Body of pancreas (tissue), 4 donors: ENCODE measurements around the gene ANKRD44. TPM values are rescaled to one million over a fixed set of nuclear protein-coding genes. Genes with fewer than 3 reads are reported as not detected.

Experiments used
- ATAC-seq: fragments of 150-250 bp; one replicate; pipeline ENCODE4 v1.9.1; 2016
- DNase-seq, 4 donors: peaks; one replicate each; pipeline ENCODE4 v3.0.0-alpha.2; 2019
- H3K27ac ChIP-seq, 4 donors: fragments of 200-600 bp; sonication (generic); 1 replicate in 3 of 4; 2 replicates in 1 of 4; pipeline versions ENCODE4 v1.5.1 to v1.6.1; 2016 to 2019; ENCODE audit warnings: mild to moderate bottlenecking in 1 of 4, mixed read lengths in 1 of 4, moderate library complexity in 1 of 4
- H3K27me3 ChIP-seq, 2 donors: fragments of 200-600 bp; sonication (generic); one replicate each; pipeline ENCODE4 v1.6.0; 2016; ENCODE audit warnings: mild to moderate bottlenecking in 1 of 2
- H3K36me3 ChIP-seq, 2 donors: fragments of 200-600 bp; sonication (generic); replicated peaks in 1 of 2; 2 replicates each; pipeline ENCODE4 v1.5.1; 2016; ENCODE audit warnings: low read depth in 2 of 2; ENCODE audit not compliant: insufficient read depth in 1 of 2
- H3K4me1 ChIP-seq: fragments of 200-600 bp; sonication (generic); one replicate; pipeline ENCODE4 v1.6.0; 2016
- H3K4me3 ChIP-seq, 2 donors: fragments of 200-600 bp; sonication (generic); 1 replicate in 1 of 2; 2 replicates in 1 of 2; pipeline ENCODE4 v1.5.1; 2016 to 2019
- H3K9me3 ChIP-seq, 3 donors: fragments of 200-600 bp; sonication (generic); 1 replicate in 2 of 3; 2 replicates in 1 of 3; pipeline ENCODE4 v1.5.1; 2016
- CTCF ChIP-seq, 7 experiments: fragments of 450-650 bp in 4 of 7; fragments of 200-600 bp in 3 of 7; sonication (generic) in 3 of 7; IDR thresholded peaks; one replicate each; pipeline ENCODE4 v1.5.1; 2016 to 2019; ENCODE audit warnings: antibody characterized with exemption in 7 of 7
- POLR2A ChIP-seq, 3 donors: fragments of 450-650 bp; IDR thresholded peaks; one replicate each; pipeline ENCODE4 v1.6.1; 2016; ENCODE audit warnings: antibody characterized with exemption in 3 of 3, mild to moderate bottlenecking in 2 of 3
- WGBS, 2 donors: methylation state at CpG; one replicate each; pipeline ENCODE4 v1.1.5; 2017; 5-methylcytosine and 5-hydroxymethylcytosine counted together
- intact Hi-C: fragments of 100-400 bp; cut with DNase I; formaldehyde crosslinking; loops from one replicate; pipeline ENCODE4 v1.15.1; 2023
- total RNA-seq, 2 donors: library from RNA; depleted of rRNA; stranded (reverse); fragments of >200 nt; gene quantifications; one replicate each; pipeline ENCODE4 v1.1.0, GENCODE V29; 2016

The ANKRD44 gene
- total RNA-seq, 2 donors from 2014 or later, result 12.2 TPM

GRCh38 chr2:197152451-197153228, 157.9 kb downstream of the ANKRD44 start:
- Histone ChIP-seq H3K4me1 (peaks cover 10% of the 10 kb centered on the region), H3K36me3 (no peaks in the 10 kb centered on the region), H3K9me3 (no peaks in the 10 kb centered on the region), H3K27me3 (no peaks in the 10 kb centered on the region), H3K4me3 (no peak overlapping the region), H3K27ac (peak overlapping the region in 1 of 4 donors; percentile 32)
- intact Hi-C loops, result no loop called here
- ATAC-seq (no peak), DNase-seq (peak in 1 of 4 donors; percentile 34)
- TF ChIP-seq CTCF (IDR thresholded peaks at IDR 0.05) (no peak), POLR2A (IDR thresholded peaks at IDR 0.05) (no peak)
- WGBS, 2 donors, result 63 to 90% methylated on average over 7 of the region's 7 CpGs

DNA sequence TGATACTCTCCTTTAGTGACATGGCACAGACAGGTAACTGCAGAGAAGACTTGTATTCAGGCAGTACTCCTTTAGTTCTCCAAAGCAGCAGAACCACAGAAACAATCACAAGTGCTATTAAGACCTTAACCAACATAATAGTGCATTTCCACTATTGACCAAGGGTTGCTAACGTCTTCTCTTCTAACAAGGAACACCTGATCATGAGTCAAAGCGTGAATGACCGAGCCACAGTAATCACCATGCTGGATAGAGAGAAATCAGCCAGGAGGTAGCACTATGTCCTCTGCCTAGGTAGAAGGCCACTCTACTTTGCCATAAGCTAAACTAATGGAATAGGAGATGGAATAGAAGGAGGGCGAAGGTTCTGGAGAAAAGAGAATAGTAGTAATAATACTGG, 161.0 kb downstream of the ANKRD44 start:
- WGBS, 2 donors, result 92 to 99% methylated on average over 4 of the region's 4 CpGs
- ATAC-seq (no peak), DNase-seq (no peak)
- Histone ChIP-seq H3K4me3 (no peak overlapping the region), H3K27me3 (no peaks in the 10 kb centered on the region), H3K4me1 (peaks cover 13% of the 10 kb centered on the region), H3K27ac (no peak overlapping the region), H3K9me3 (no peaks in the 10 kb centered on the region), H3K36me3 (no peaks in the 10 kb centered on the region)
- TF ChIP-seq CTCF (IDR thresholded peaks at IDR 0.05) (no peak), POLR2A (IDR thresholded peaks at IDR 0.05) (no peak)
- intact Hi-C loops, result no loop called here

DNA sequence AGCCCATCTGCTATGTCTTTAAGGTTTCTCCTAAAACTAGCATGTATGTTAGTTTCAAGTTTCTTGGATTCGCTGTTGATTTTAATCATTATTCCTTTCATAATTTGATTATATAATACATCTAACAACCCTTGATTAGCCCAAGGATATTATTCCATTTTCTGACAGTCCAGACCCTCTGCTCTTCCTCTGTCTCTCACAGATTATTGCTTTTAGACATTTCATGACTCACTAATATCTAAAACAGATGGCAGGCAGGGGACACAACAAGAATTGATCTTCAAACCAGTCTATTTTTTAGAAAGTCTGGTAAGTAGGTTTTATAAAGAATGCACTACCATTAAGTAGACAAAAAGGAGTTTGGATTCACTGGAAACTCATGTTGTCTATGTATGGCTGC, 162.2 kb downstream of the ANKRD44 start:
- H3K27me3 ChIP-seq, result no peaks in the 10 kb centered on the region
- peaks cover 13% of the 10 kb centered on the region for H3K4me1 ChIP-seq
- DNase-seq (no peak), ATAC-seq (no peak)
- no peak for TF ChIP-seq CTCF (IDR thresholded peaks at IDR 0.05)
- TF ChIP-seq POLR2A (IDR thresholded peaks at IDR 0.05), result no peak
- H3K4me3 ChIP-seq, result no peak overlapping the region
- no peak overlapping the region for H3K27ac ChIP-seq
- no peaks in the 10 kb centered on the region for H3K9me3 ChIP-seq
- intact Hi-C loops, result no loop called here
- H3K36me3 ChIP-seq, result no peaks in the 10 kb centered on the region
- WGBS, 2 donors, result 58 to 61% methylated on average over 1 of the region's 1 CpG

DNA sequence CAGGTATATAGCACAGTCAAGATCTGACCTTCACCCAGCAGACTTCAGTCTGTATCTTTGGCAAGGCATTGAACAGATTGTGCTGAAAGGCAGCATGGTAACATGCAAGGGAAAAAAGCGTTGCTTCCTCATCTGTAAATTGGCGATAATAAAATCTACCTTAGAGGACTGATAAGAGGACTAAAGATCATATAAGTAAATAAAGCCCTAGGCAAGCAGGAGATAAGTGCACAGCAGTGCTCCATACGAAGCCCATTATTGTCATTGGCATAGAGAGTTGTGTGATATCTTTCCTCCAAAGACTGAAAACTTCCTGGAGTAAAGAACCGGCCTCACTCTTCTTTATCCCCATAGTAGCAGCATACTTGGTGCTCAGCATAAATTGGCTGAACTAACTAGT, 162.6 kb downstream of the ANKRD44 start:
- intact Hi-C loops, result no loop called here
- no peaks in the 10 kb centered on the region for H3K36me3 ChIP-seq
- no peaks in the 10 kb centered on the region for H3K9me3 ChIP-seq
- ATAC-seq (peak; percentile 56), DNase-seq (no peak)
- no peak overlapping the region for H3K4me3 ChIP-seq
- H3K4me1 ChIP-seq, result peaks cover 13% of the 10 kb centered on the region
- no peak overlapping the region for H3K27ac ChIP-seq
- H3K27me3 ChIP-seq, result no peaks in the 10 kb centered on the region
- 34 to 45% methylated on average over 4 of the region's 4 CpGs for WGBS, 2 donors
- TF ChIP-seq POLR2A (IDR thresholded peaks at IDR 0.05) (no peak), CTCF (IDR thresholded peaks at IDR 0.05) (no peak)

- no peak overlapping the region for H3K27ac ChIP-seq
- peaks cover 13% of the 10 kb centered on the region for H3K4me1 ChIP-seq
- WGBS, 2 donors, result 65 to 66% methylated on average over 5 of the region's 5 CpGs
- no peaks in the 10 kb centered on the region for H3K27me3 ChIP-seq
- H3K36me3 ChIP-seq, result no peaks in the 10 kb centered on the region
- no peaks in the 10 kb centered on the region for H3K9me3 ChIP-seq
- intact Hi-C loops, result no loop called here
- ATAC-seq, result no peak
- TF ChIP-seq CTCF (IDR thresholded peaks at IDR 0.05) (no peak), POLR2A (IDR thresholded peaks at IDR 0.05) (no peak)
- no peak overlapping the region for H3K4me3 ChIP-seq
- DNase-seq, result no peak
These were observed 163.6 kb downstream of the ANKRD44 start for GRCh38 chr2:197146995-197147394.
